DND-41 (cell line): ENCODE measurements around the gene ADCY2.

Source experiments
- EZH2 ChIP-seq: IDR thresholded peaks from 3 replicates; pipeline ENCODE4 v1.6.1; 2012; ENCODE audit warnings: borderline replicate concordance, low read depth, mild to moderate bottlenecking, moderate library complexity, low read length, inconsistent platforms; ENCODE audit not compliant: severe bottlenecking
- TF ChIP-seq, protein P1 (sequence below): IDR thresholded peaks from 2 replicates; pipeline ENCODE4 v1.5.1; 2012; ENCODE audit warnings: borderline replicate concordance, low read length, moderate library complexity, mild to moderate bottlenecking; ENCODE audit not compliant: poor library complexity, severe bottlenecking; ENCODE audit errors: extremely low read depth

DNA sequence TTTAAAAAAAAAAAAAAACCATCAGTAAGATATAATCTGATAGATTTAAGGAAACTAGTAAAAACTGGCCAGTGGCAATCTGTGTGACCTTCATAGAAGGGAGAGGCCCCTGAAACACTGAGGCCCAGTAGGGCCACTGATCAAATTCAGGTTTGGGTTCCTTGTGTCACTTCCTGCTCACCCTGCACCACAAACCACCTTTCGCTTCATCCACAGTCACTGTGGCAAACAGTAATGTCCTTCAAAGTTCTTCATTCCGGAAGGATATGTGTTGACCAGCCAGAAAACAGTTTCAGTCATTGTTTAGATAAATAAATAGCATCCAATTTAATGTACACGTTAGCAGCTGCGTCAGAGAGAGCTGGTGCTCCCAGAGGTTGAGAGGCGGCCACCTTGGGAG is 232.9 kb downstream of the ADCY2 start:
- TF ChIP-seq, protein P1, sequence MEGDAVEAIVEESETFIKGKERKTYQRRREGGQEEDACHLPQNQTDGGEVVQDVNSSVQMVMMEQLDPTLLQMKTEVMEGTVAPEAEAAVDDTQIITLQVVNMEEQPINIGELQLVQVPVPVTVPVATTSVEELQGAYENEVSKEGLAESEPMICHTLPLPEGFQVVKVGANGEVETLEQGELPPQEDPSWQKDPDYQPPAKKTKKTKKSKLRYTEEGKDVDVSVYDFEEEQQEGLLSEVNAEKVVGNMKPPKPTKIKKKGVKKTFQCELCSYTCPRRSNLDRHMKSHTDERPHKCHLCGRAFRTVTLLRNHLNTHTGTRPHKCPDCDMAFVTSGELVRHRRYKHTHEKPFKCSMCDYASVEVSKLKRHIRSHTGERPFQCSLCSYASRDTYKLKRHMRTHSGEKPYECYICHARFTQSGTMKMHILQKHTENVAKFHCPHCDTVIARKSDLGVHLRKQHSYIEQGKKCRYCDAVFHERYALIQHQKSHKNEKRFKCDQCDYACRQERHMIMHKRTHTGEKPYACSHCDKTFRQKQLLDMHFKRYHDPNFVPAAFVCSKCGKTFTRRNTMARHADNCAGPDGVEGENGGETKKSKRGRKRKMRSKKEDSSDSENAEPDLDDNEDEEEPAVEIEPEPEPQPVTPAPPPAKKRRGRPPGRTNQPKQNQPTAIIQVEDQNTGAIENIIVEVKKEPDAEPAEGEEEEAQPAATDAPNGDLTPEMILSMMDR, result no peak
- TF ChIP-seq EZH2, result no peak
